HG03521 (cell line): ENCODE results near the gene HTR1B.

ENCODE experiments used
- ATAC-seq: cut with Tn5 transposase; IDR thresholded peaks from one replicate; pipeline ENCODE4 v1.9.1; 2021; ENCODE audit warnings: mild to moderate bottlenecking, moderate library complexity; ENCODE audit not compliant: unreplicated experiment

Gene HTR1B, protein sequence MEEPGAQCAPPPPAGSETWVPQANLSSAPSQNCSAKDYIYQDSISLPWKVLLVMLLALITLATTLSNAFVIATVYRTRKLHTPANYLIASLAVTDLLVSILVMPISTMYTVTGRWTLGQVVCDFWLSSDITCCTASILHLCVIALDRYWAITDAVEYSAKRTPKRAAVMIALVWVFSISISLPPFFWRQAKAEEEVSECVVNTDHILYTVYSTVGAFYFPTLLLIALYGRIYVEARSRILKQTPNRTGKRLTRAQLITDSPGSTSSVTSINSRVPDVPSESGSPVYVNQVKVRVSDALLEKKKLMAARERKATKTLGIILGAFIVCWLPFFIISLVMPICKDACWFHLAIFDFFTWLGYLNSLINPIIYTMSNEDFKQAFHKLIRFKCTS

GRCh38 chr6:77463308-77463860, at the start of gene HTR1B:
Gene HTR1B (minus strand): TSS chr6:77463491. CDS start chr6:77463403, 88 bp downstream.
- ATAC-seq = no peak

DNA sequence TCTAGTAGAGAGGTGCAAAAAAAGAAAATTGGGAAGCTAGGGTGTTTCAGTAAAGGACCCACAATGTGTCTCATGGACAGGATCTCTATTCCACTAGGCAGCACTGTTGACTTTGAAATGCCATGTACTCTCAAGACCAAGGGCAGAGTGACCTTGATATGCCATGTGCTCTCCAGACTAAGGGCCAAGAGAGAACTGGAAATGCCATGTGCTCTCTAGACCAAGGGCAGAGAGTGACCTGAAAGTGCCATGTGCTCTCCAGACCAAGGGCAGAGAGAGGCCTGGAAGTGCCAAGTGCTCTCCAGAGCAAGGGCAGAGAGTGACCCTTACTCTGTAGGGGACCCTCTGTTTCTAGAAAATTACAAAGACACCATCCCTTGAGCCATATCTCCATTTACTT, 49.3 kb upstream of the HTR1B start:
- ATAC-seq = no peak

DNA sequence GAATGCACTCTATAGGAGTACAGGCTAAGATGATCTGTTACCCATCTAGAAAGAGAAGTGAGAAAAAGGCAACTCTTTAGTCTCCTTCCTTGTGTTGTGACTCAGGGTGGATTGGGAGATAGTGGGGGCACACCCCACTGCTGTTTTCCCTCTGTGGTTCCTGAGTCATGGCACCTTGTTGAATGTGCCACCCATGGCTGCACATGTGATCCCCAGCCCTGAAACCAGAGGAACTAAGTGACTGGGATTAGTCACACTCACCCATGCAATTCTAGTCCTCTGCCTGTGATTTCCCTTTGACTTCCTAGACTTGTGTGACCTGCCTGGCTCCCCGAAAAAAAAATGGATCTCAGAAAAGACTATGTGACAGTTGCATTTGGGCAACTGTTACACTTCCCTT, 48.6 kb upstream of the HTR1B start:
- ATAC-seq = no peak

DNA sequence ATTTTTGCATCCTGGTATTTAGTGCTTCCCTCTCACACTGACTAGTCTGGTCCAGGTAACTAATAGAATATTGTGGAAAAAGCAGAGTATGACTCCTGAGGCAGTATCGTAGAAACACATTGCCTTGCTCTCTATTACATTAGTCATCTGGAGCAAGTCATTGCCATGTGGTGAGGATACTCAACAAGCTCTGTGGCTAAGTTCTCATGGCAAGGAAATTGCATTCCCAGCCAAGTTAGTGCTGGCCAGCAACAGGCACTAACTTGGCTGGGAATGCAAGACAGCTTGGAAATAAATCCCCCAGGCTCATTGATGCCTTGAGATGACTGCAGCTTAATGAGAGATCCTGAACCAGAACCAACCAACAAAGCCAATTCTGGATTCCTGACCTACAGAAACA, 39.7 kb upstream of the HTR1B start:
- no peak for ATAC-seq

- no peak for ATAC-seq
Measured at GRCh38 chr6:77492530-77492929, 29.2 kb upstream of the HTR1B start.

DNA sequence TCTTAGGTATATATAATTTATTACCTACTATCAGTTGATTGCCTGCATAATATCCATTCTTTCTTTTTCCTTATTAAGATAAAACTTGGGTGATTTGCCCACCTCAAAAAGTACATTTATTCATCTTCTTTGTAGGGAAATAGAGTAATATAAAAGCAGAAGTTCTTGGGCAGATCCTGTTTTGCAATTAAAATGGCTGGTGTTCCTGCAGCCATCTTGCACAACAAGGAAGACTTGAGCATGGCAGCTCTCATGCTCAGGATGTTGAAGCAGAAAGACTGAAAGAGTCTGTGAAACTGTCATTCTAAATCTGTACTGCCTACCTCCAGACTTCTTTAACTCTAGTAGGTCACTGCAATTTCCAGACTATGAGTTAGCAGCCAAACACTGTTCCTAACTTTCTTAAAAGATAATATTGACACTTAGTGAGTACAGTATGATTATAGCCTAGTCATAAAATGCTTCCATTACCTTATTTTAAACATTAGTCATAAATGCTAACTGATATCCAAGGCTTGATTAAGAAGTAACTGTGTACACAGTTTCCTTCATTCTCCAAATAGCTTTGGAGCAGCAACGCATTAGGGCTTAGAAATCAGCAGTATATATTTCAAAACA, 24.6 kb upstream of the HTR1B start:
- ATAC-seq = no peak

GRCh38 chr6:77482981-77483380, 19.7 kb upstream of the HTR1B start:
- ATAC-seq = no peak

DNA sequence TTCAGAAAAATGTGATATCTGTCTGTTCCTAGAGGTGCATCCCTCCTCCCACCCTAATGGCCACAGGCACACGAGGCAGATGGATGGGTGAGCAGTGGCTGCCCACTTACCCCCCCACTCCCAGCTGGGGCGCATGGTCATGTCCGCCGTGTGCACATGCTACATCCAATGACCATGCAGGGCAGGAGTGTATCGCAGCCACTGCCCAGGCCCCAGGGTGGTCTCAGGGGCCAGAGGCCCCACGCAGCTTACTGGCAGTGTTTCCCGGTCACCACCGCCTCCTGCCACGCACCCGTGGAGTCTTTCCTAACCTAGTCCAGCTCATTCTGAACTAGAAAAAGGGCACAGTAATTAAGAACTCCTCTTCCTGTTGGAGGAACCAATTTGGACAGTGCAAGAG, 11.7 kb upstream of the HTR1B start:
- no peak for ATAC-seq

- ATAC-seq = no peak
Measured at GRCh38 chr6:77474286-77474956, 11.1 kb upstream of the HTR1B start.

DNA sequence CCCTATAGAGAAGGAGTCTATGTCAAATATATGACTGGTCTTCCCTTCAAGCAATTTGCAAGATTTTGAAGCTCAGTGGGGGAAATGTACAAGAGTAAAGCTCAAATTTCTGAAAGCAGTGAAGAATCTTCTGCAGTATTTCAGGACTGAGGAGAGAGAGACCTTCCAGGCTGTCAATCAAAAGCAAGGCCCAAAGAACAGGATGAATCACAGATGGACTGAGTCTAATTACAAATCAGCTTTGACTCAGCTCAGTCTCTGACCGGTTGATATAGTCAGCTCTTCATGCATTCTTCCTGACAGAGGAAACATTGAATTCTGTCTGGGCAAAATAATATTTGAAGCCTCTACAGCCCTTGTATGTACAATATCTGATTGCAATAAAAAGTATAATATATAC, 7.7 kb upstream of the HTR1B start:
- ATAC-seq = no peak

GRCh38 chr6:77468939-77469338, 5.6 kb upstream of the HTR1B start:
- no peak for ATAC-seq

DNA sequence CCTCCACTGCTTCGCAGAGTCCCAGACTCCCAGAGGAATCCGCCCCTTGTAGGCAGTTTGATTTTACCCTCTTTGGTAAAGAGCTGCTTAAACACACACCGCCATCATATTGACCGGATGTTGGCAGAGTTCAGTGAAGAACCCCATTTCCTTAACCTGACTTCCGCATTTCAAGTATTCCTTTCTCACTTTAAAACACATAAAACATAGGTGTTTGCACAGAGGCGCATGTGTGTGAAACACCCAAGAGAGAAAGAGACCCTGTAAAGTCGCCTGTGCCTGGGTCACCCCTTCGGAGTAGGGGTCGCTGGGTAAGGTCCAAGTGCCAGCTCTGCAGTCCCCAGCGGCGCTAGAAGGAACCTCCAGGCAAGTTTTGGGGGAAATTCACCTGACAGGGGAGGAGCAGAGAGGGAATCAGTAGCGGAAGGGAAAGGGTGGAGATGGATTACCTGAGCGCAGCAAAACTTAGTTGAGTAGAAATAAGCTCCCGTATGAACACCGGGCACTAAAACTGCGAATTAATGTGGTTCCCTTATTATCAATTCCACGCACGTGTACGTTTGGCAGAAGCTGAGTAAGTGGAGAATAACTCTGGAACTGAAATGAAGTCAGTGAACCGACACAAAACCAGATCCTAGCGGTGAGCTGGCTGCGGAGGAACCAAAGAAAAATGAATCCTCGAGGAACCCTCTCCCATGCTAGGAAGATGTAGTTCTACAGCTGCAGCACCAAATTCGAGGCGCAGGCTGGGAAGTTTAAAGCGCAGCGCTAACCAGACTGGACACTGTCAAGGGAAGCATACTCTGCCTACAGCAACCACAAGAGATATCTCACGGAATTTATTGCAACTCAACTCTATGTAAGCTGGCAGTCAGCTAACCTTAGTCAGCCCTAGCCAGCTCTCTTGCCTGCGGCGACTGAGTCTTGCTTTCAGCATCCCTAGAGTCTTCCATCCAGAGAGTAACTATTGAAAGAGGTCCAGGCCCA, 3.5 kb upstream of the HTR1B start:
- peak; percentile 61 for ATAC-seq

DNA sequence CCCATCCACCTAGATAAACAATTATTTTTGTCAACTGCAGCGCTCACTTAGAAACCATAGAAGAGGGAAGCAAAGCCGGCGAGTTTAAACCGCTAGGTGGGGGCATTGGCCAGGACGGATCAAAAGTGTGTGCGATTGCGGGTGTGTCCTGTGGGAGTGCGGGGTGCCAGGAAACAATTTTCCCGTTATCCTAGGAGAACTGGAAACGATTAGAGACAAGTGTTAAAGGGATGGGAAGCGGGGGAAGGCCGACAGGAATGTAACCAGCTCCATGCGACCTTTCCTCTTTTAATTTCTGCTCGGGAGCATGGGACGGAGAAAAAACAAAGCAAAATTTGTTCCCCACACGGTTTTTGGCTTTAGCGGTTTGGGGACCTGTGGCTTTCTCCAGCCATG, 2.8 kb upstream of the HTR1B start:
- ATAC-seq = peak; percentile 81

DNA sequence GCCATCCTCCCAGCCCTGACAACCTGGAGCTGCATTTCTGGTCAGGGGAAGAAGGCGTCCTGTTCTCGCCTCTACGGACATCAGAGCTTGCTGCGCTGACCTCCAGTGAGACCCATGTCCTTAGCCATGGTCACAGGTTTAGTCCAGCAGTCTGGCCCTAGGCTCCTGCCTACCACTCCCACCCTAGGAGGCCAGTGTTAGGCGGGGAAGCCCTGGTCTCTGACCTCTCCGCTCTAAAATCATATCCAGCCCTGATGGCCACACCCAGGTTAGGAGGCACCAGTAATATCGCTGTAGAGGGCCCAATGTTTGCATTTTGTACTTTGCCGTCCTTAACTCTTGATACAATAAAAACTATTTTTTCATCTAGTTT, 1.2 kb upstream of the HTR1B start:
- ATAC-seq = no peak

DNA sequence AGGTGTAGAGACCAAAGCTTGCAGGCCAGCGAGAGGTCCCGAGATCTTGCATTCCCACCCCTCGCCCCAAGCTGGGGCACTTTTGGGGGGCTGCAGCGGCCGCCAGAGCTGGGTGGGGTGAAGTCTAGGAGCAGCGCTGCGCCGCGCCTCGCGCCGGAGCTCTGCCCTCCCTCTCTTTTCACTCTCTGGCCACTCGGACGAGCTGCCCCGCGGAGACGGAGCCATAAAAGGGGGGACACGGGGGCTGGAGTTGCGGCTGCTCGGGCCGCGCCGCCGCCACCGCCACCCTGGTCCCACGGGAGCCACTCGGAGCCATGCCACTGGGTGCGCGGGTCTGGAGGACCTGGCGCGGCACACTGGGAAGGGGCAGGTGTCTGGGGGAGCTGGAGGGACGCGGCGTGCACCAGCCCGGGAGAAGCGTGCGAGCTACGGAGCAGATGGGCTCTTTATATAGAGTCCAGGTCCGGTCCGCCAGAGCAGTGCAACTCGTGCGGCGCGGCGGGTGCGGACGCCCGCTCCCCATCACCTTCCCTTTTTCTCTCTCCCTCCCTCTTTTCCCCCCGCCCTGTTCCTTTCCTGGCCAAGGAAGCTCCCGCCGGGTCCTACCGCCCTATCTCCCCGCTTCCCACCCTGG, 687 bp upstream of the HTR1B start:
- no peak for ATAC-seq

GRCh38 chr6:77462359-77463307, 658 bp downstream of the HTR1B start:
- ATAC-seq = no peak

- no peak for ATAC-seq
Measured at GRCh38 chr6:77461796-77462195, 1.5 kb downstream of the HTR1B start.

GRCh38 chr6:77458421-77458820, 4.9 kb downstream of the HTR1B start:
- no peak for ATAC-seq

- no peak for ATAC-seq
Measured at GRCh38 chr6:77457720-77458349, 5.5 kb downstream of the HTR1B start.
